ENCODE data around the gene SPATA21. TPM values are rescaled to one million over a fixed set of nuclear protein-coding genes. Genes with fewer than 3 reads are reported as not detected.

Gene SPATA21
- total RNA-seq, 1 experiment from 2014 or later = not detected

DNA sequence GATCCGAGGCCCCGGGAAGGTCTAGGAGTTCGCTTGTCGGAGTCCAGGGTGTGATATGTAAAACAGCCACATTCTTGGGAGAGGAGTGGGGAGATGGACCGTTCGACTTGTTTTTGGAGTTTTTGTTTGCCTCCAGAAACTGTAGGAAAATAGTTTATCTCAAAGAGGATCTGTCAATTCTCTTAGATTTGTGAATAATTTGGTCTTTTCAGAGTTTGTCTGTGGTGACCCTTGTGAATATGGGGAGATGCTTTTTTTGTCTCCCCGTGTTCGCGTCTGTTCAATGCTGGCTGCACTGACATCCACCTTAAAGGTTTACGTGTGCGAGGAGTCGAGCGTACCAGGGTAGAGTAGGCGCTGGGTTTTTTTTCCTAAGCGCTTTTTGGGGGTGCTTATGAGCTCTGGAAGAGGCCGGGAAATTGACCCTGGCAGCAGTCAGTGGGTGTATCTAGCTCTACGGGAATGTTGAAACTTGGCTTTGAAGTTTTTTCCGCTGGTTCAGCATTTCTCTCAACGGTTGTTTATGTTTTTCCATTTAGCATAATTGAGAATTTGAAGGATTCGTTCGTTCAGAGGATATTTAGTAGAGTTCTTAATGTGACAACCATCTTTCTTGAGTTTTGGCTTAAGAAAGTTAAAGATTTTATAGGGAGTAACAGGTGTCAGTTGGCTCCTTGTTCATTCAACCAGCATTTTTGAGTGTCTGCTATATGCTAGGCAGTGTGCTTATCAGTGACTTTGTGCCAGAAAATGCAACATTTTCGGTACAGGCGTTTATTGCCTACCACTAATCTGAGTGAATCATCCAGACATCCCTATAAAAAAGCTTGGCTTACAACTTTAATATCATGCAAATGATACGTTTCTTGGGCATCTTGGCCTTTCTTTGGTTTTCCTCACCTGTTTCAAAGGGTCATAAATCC lies 69.0 kb downstream of the SPATA21 start:
- Histone ChIP-seq H2BK15ac (ENCODE audit: low read depth, low read length) (no peak overlapping the region), H3K56ac (ENCODE audit: insufficient read length, low read depth, low read length) (no peak overlapping the region), H3K18ac (ENCODE audit: insufficient read length, low read depth, low read length) (no peak overlapping the region), H2BK120ac (ENCODE audit: low read depth, low read length, poor library complexity, severe bottlenecking) (no peak overlapping the region), H2BK20ac (ENCODE audit: low read depth, low read length, poor library complexity, severe bottlenecking) (no peak overlapping the region), H3K9ac (ENCODE audit: extremely low read depth, insufficient read length, low read length) (peak overlapping the region; percentile 82), H3K79me1 (ENCODE audit: insufficient read depth, low read depth, low read length, poor library complexity, severe bottlenecking) (peaks cover 9% of the 10 kb centered on the region), H3K4me1 (ENCODE audit: insufficient read depth, low read length) (no peaks in the 10 kb centered on the region), H3K23me2 (ENCODE audit: insufficient read length, low read depth, low read length, poor library complexity, severe bottlenecking) (peaks cover 9% of the 10 kb centered on the region), H3K27me3 (ENCODE audit: insufficient read depth, low read length) (no peaks in the 10 kb centered on the region), H3K4ac (ENCODE audit: low read depth, low read length) (no peak overlapping the region), H4K8ac (replicated peaks; ENCODE audit: insufficient read length, low read depth, low read length) (no peak overlapping the region), H4K91ac (ENCODE audit: insufficient read length, low read depth, low read length) (peak overlapping the region; percentile 51), H2AK5ac (ENCODE audit: insufficient read length, low read length) (no peak overlapping the region), H4K20me1 (ENCODE audit: control insufficient read depth, insufficient read depth, insufficient read length) (no peaks in the 10 kb centered on the region), H3K14ac (ENCODE audit: insufficient read depth, low read length) (peak overlapping the region; percentile 89), H2BK12ac (ENCODE audit: insufficient read length, low read depth, low read length) (no peak overlapping the region), H4K5ac (ENCODE audit: insufficient read length, low read depth, low read length) (no peak overlapping the region), H3K4me2 (ENCODE audit: insufficient read depth, insufficient read length, low read length) (peak overlapping the region; percentile 86), H2BK5ac (ENCODE audit: insufficient read length, low read length) (no peak overlapping the region), H3T11ph (ENCODE audit: low read length) (no peak overlapping the region), H3K9me3 (ENCODE audit: control insufficient read depth, low read depth, low read length) (no peaks in the 10 kb centered on the region), H3K27ac (ENCODE audit: insufficient read length, low read depth, low read length) (peak overlapping the region; percentile 32), H2AFZ (ENCODE audit: low read length) (no peak overlapping the region), H3K79me2 (ENCODE audit: insufficient read depth, low read length) (peaks cover 36% of the 10 kb centered on the region), H3K23ac (ENCODE audit: insufficient read length, low read depth, low read length) (no peak overlapping the region)
- Mint-ChIP-seq H3K27me3 (ENCODE audit: low read depth) (peaks cover 7% of the 10 kb centered on the region), H3K4me1 (peaks cover 15 to 18% of the 10 kb centered on the region in 2 experiments), H3K4me3 (peak overlapping the region; percentile 95 to 96), H3K27ac (peak overlapping the region; percentile 98 to 99 (median 99)), H3K9me3 (no peaks in the 10 kb centered on the region; a peak in 2 of 5 replicates), H3K36me3 (ENCODE audit: insufficient read depth in 1 of 3, low read depth in 3 of 3) (peaks cover 0 to 14% (median 9%) of the 10 kb centered on the region in 3 experiments; a peak in 6 of 7 replicates)
- TF ChIP-seq, protein P1, sequence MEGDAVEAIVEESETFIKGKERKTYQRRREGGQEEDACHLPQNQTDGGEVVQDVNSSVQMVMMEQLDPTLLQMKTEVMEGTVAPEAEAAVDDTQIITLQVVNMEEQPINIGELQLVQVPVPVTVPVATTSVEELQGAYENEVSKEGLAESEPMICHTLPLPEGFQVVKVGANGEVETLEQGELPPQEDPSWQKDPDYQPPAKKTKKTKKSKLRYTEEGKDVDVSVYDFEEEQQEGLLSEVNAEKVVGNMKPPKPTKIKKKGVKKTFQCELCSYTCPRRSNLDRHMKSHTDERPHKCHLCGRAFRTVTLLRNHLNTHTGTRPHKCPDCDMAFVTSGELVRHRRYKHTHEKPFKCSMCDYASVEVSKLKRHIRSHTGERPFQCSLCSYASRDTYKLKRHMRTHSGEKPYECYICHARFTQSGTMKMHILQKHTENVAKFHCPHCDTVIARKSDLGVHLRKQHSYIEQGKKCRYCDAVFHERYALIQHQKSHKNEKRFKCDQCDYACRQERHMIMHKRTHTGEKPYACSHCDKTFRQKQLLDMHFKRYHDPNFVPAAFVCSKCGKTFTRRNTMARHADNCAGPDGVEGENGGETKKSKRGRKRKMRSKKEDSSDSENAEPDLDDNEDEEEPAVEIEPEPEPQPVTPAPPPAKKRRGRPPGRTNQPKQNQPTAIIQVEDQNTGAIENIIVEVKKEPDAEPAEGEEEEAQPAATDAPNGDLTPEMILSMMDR (conservative IDR thresholded peaks at IDR 0.05) = no peak
- DNase-seq = no peak
- WGBS (ENCODE audit: extremely low coverage, insufficient read length, low lambda C conversion rate) = no CpG with 5 or more reads among the region's 24 CpGs
